CD4-positive, alpha-beta T cell treated with Interleukin-6 for 4 hours (primary cell): ENCODE measurements around the gene LDB2.

ENCODE experiments used
- DNase-seq: peaks from one replicate; pipeline ENCODE4 v3.0.0-alpha.2; 2020; ENCODE audit warnings: mixed read lengths

The LDB2 gene

GRCh38 chr4:16884673-16885460 is 13.6 kb downstream of the LDB2 start:
- DNase-seq: no peak

- DNase-seq: no peak
These were observed 14.6 kb downstream of the LDB2 start for GRCh38 chr4:16883806-16884205.

GRCh38 chr4:16881151-16881884 is 17.1 kb downstream of the LDB2 start:
- no peak for DNase-seq

GRCh38 chr4:16875487-16875886 is 23.0 kb downstream of the LDB2 start:
- no peak for DNase-seq

GRCh38 chr4:16869594-16870245 is 28.7 kb downstream of the LDB2 start:
- no peak for DNase-seq

- DNase-seq: no peak
These were observed 29.8 kb downstream of the LDB2 start for GRCh38 chr4:16868674-16869073.

GRCh38 chr4:16867827-16868226 is 30.6 kb downstream of the LDB2 start:
- DNase-seq: no peak

GRCh38 chr4:16866974-16867373 is 31.5 kb downstream of the LDB2 start:
- no peak for DNase-seq

GRCh38 chr4:16865897-16866283 is 32.6 kb downstream of the LDB2 start:
- DNase-seq: no peak

GRCh38 chr4:16865209-16865896 is 33.1 kb downstream of the LDB2 start:
- DNase-seq: no peak

GRCh38 chr4:16864199-16864598 is 34.2 kb downstream of the LDB2 start:
- DNase-seq: no peak

GRCh38 chr4:16862697-16863096 is 35.7 kb downstream of the LDB2 start:
- DNase-seq: no peak

- no peak for DNase-seq
These were observed 37.9 kb downstream of the LDB2 start for GRCh38 chr4:16860516-16860915.

GRCh38 chr4:16859031-16859430 is 39.4 kb downstream of the LDB2 start:
- no peak for DNase-seq

- DNase-seq: no peak
These were observed 40.1 kb downstream of the LDB2 start for GRCh38 chr4:16858275-16858752.

GRCh38 chr4:16857425-16857824 is 41.0 kb downstream of the LDB2 start:
- DNase-seq: no peak

- no peak for DNase-seq
These were observed 44.8 kb downstream of the LDB2 start for GRCh38 chr4:16853640-16854039.

- DNase-seq: no peak
These were observed 45.8 kb downstream of the LDB2 start for GRCh38 chr4:16852644-16853043.

GRCh38 chr4:16852228-16852627 is 46.2 kb downstream of the LDB2 start:
- DNase-seq: no peak

GRCh38 chr4:16846540-16847117 is 51.8 kb downstream of the LDB2 start:
- DNase-seq: no peak

- no peak for DNase-seq
These were observed 53.4 kb downstream of the LDB2 start for GRCh38 chr4:16844816-16845586.
